ENCODE data around the gene CASK. TPM values are rescaled to one million over a fixed set of nuclear protein-coding genes. Genes with fewer than 3 reads are reported as not detected.
"Not testable (repeated sequence)": the region's sequence is repeated elsewhere in the genome, so short reads cannot be mapped to it uniquely, and the experiment has no call there.

CASK gene
- total and polyA plus RNA-seq, 2 donors (not counting 1 experiment from before 2014, with no cell fraction given): 27.4 to 78.3 TPM

DNA sequence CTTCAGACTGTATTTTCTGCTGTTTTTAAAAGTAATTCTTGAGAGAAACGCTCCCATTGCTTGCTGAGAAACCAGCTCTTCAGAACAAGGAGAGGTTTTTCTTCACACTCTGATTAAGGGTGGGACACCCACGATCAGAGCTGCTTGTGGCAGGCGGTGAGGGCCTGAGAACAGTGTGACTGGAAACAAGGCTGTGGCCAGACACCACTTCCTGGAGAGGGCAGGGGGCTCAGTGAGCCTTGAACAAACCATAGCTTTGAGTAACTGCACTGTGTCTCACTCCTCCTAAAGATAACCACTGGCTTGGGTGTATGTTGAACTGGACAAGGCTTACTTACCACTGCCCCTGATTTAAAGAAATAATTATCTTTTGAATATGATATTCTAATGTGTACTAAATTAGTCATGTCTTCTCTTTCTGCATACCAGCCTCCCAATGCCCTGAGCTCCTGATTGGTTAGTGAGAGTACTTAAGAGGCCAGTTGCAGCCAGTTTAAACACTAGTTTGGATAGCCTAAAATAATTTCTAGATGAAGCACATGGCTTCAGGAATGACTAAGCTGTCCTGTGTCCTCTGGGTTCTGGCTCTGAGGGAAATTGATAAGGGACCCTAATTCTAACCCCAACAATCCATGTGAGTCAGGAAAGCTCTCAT lies 203.1 kb downstream of the CASK start:
- TF ChIP-seq EZH2 (IDR thresholded peaks at IDR 0.05; ENCODE audit: low read length, missing control alignments): no peak
- no peak for TF ChIP-seq CTCF (conservative IDR thresholded peaks at IDR 0.05 in 1 of 2, IDR thresholded peaks at IDR 0.05 in 1 of 2; ENCODE audit: low read depth in 1 of 2, low read length in 2 of 2)
- Histone ChIP-seq H3K4me2 (ENCODE audit: extremely low read depth, insufficient read depth, low read length) (no peak overlapping the region), H3K9me3 (ENCODE audit: control insufficient read depth, insufficient read depth, low read depth, low read length) (no peaks in the 10 kb centered on the region), H3K36me3 (ENCODE audit: control insufficient read depth, insufficient read depth, low read length) (no peaks in the 10 kb centered on the region), H3K79me2 (ENCODE audit: control insufficient read depth, insufficient read depth, low read length) (no peaks in the 10 kb centered on the region), H2AFZ (ENCODE audit: low read length) (no peak overlapping the region), H3K4me1 (ENCODE audit: control insufficient read depth, extremely low read depth, insufficient read depth, low read length) (no peaks in the 10 kb centered on the region), H3K4me3 (replicated peaks in 1 of 4; ENCODE audit: control extremely low read depth in 1 of 4, insufficient read depth in 1 of 4, low read depth in 3 of 4, low read length in 4 of 4) (no peak overlapping the region), H4K20me1 (ENCODE audit: control insufficient read depth, extremely low read depth, insufficient read depth, low read length) (no peaks in the 10 kb centered on the region), H3K27ac (ENCODE audit: insufficient read depth, low read length) (no peak overlapping the region), H3K9ac (ENCODE audit: insufficient read depth, low read length) (no peak overlapping the region), H3K27me3 (ENCODE audit: control insufficient read depth, insufficient read depth, low read length) (no peaks in the 10 kb centered on the region)
- peak in 1 of 2 donors; percentile 51 for DNase-seq (ENCODE audit: low read depth in 2 of 2)

- H4K20me1 ChIP-seq (ENCODE audit: control insufficient read depth, extremely low read depth, insufficient read depth, low read length); H3K4me2 ChIP-seq (ENCODE audit: extremely low read depth, insufficient read depth, low read length); H3K27ac ChIP-seq (ENCODE audit: insufficient read depth, low read length); H3K27me3 ChIP-seq (ENCODE audit: control insufficient read depth, insufficient read depth, low read length); H3K79me2 ChIP-seq (ENCODE audit: control insufficient read depth, insufficient read depth, low read length); H3K9ac ChIP-seq (ENCODE audit: insufficient read depth, low read length); H3K4me1 ChIP-seq (ENCODE audit: control insufficient read depth, extremely low read depth, insufficient read depth, low read length); H3K36me3 ChIP-seq (ENCODE audit: control insufficient read depth, insufficient read depth, low read length); H3K9me3 ChIP-seq (ENCODE audit: control insufficient read depth, insufficient read depth, low read depth, low read length); H2AFZ ChIP-seq (ENCODE audit: low read length); DNase-seq (ENCODE audit: low read depth in 2 of 2); H3K4me3 ChIP-seq (replicated peaks in 1 of 4; ENCODE audit: control extremely low read depth in 1 of 4, insufficient read depth in 1 of 4, low read depth in 3 of 4, low read length in 4 of 4): not testable (repeated sequence)
Measured at GRCh38 chrX:41719610-41720009, 203.7 kb downstream of the CASK start.

DNA sequence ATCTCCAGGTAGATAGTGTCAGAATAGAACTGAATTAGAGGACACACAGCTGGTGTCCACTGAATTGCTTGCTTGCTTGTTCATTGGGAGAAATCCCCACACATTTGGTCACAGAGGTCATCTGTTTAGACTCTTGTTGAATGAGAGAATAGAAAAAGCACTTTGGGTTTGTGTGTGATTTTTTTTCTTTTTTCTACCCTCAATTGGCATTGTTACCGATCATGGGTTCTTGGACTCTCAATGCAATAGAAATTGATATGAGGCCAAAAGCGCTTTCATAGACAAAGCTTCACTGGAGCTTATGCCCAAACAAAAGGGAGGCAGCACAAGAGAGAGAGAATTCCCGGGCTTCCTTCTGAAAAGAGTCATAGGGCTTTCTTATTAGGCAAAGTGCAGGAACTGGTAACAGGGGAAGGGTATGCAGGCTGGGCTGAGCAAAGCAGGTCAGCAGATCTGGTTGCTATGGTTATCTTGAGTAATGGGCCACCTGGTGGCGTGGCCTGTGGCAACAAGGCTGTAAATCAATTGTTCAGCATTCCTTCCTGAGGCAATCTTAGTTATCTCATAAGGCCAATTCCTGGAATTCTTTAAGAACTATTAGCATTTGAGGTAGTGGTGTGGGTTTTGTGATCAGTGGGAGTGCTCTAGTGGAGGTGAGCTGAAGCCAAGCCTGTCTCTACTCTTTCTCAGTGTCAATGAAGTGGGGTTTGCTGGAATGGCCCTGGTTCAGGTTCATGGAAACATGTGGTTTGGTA lies 204.7 kb downstream of the CASK start:
- Histone ChIP-seq H3K27me3 (ENCODE audit: control insufficient read depth, insufficient read depth, low read length) (no peaks in the 10 kb centered on the region), H3K9me3 (ENCODE audit: control insufficient read depth, insufficient read depth, low read depth, low read length) (no peaks in the 10 kb centered on the region), H3K36me3 (ENCODE audit: control insufficient read depth, insufficient read depth, low read length) (no peaks in the 10 kb centered on the region), H3K4me2 (ENCODE audit: extremely low read depth, insufficient read depth, low read length) (no peak overlapping the region), H3K79me2 (ENCODE audit: control insufficient read depth, insufficient read depth, low read length) (no peaks in the 10 kb centered on the region), H3K4me3 (replicated peaks in 1 of 4; ENCODE audit: control extremely low read depth in 1 of 4, insufficient read depth in 1 of 4, low read depth in 3 of 4, low read length in 4 of 4) (no peak overlapping the region), H3K4me1 (ENCODE audit: control insufficient read depth, extremely low read depth, insufficient read depth, low read length) (no peaks in the 10 kb centered on the region), H3K27ac (ENCODE audit: insufficient read depth, low read length) (no peak overlapping the region), H2AFZ (ENCODE audit: low read length) (no peak overlapping the region), H3K9ac (ENCODE audit: insufficient read depth, low read length) (no peak overlapping the region), H4K20me1 (ENCODE audit: control insufficient read depth, extremely low read depth, insufficient read depth, low read length) (no peaks in the 10 kb centered on the region)
- TF ChIP-seq CTCF (conservative IDR thresholded peaks at IDR 0.05 in 1 of 2, IDR thresholded peaks at IDR 0.05 in 1 of 2; ENCODE audit: low read depth in 1 of 2, low read length in 2 of 2) (no peak), EZH2 (IDR thresholded peaks at IDR 0.05; ENCODE audit: low read length, missing control alignments) (no peak)
- DNase-seq (ENCODE audit: low read depth in 2 of 2): peak in 1 of 2 donors; percentile 69

All from fibroblast of lung (primary cell).